ENCODE data around the gene CHD1L. TPM values are rescaled to one million over a fixed set of nuclear protein-coding genes. Genes with fewer than 3 reads are reported as not detected.

The CHD1L gene
- total and polyA plus RNA-seq, 2 of the 4 experiments (the other 2 are of a cell fraction) = 31.2 to 47.5 TPM

- H2AK9ac ChIP-seq (replicated peaks; ENCODE audit: low read depth, low read length, poor library complexity) = no peak overlapping the region
- H2AK5ac ChIP-seq (ENCODE audit: low read depth, low read length) = no peak overlapping the region
- H2BK5ac ChIP-seq (ENCODE audit: low read depth, low read length, poor library complexity, severe bottlenecking) = no peak overlapping the region
- H3K18ac ChIP-seq (ENCODE audit: low read depth, low read length) = no peak overlapping the region
- no peak overlapping the region for H3K23ac ChIP-seq (ENCODE audit: low read depth, low read length)
- no peak overlapping the region for H3K4ac ChIP-seq (ENCODE audit: low read depth, low read length)
- TF ChIP-seq RCOR1 (IDR thresholded peaks at IDR 0.05; ENCODE audit: insufficient replicate concordance, low read length) (no peak), SMC3 (IDR thresholded peaks at IDR 0.05; ENCODE audit: low read depth, low read length) (no peak), BHLHE40 (IDR thresholded peaks at IDR 0.05; ENCODE audit: low read depth, low read length) (no peak), CHD1 (IDR thresholded peaks at IDR 0.05; ENCODE audit: low read depth, low read length) (no peak), ELK1 (IDR thresholded peaks at IDR 0.05; ENCODE audit: borderline replicate concordance, low read depth, low read length) (no peak), MAFK (IDR thresholded peaks at IDR 0.05; ENCODE audit: low read depth, low read length) (no peak), FOS (IDR thresholded peaks at IDR 0.05; ENCODE audit: low read depth, low read length) (no peak), CTCF (conservative IDR thresholded peaks at IDR 0.05; ENCODE audit: low read depth, low read length) (no peak), CEBPB (IDR thresholded peaks at IDR 0.05; ENCODE audit: low read depth, low read length) (no peak), MAZ (IDR thresholded peaks at IDR 0.05; ENCODE audit: borderline replicate concordance, low read depth, low read length) (no peak), POLR2A (IDR thresholded peaks at IDR 0.05; ENCODE audit: low read depth, low read length) (no peak), MXI1 (IDR thresholded peaks at IDR 0.05; ENCODE audit: borderline replicate concordance, low read depth, low read length) (no peak), NFE2L2 (IDR thresholded peaks at IDR 0.05; ENCODE audit: low read depth, low read length) (no peak)
- H3K9me3 ChIP-seq (ENCODE audit: control insufficient read depth, insufficient read depth, low read length) = no peaks in the 10 kb centered on the region
- intact Hi-C loops (cut with micrococcal nuclease) = no loop called here
- H3K56ac ChIP-seq (ENCODE audit: extremely low read depth, insufficient read depth, low read length) = no peak overlapping the region
- no peak overlapping the region for H3K14ac ChIP-seq (replicated peaks; ENCODE audit: low read depth, low read length)
- H3K36me3 ChIP-seq (ENCODE audit: control insufficient read depth, insufficient read depth, low read length) = no peaks in the 10 kb centered on the region
- H2BK15ac ChIP-seq (ENCODE audit: low read depth, low read length) = no peak overlapping the region
- in situ Hi-C loops (cut with MboI; ENCODE audit: low sequenced_read_pairs) = no loop called here
- no peak for ATAC-seq (ENCODE audit: low read depth)
- ChIA-PET POLR2A (ENCODE audit: unreplicated experiment) (no interaction called here), CTCF (interaction anchor here (0.6 kb wide), 1 partner anchor 52 kb away, joined by 3 read pairs; no protein-coding TSS in a partner anchor)
- no peak overlapping the region for H4K5ac ChIP-seq (ENCODE audit: low read depth, low read length)
- H3K9ac ChIP-seq (ENCODE audit: low read depth, low read length) = no peak overlapping the region
- H3K4me3 ChIP-seq (ENCODE audit: insufficient read depth, low read depth, low read length) = no peak overlapping the region
- no peaks in the 10 kb centered on the region; the same call in 1 of the 2 replicates for H3K9me1 ChIP-seq (ENCODE audit: insufficient read depth, low read length)
- H2AFZ ChIP-seq (replicated peaks; ENCODE audit: low read length, poor library complexity) = no peak overlapping the region
- no peak overlapping the region for H3K27ac ChIP-seq (ENCODE audit: insufficient read depth, low read length)
- H4K8ac ChIP-seq (ENCODE audit: low read depth in 2 of 2, low read length in 2 of 2) = no peak overlapping the region
- H3K27me3 ChIP-seq (ENCODE audit: control insufficient read depth, insufficient read depth, low read length) = no peaks in the 10 kb centered on the region
- 100% methylated on average over 1 of the region's 7 CpGs; no CpG with 5 or more reads in 1 of the 2 experiments for WGBS, 2 experiments (ENCODE audit: extremely low coverage in 2 of 2, insufficient read length in 1 of 2)
- H3K4me2 ChIP-seq (ENCODE audit: low read depth, low read length) = no peak overlapping the region
- H3K4me1 ChIP-seq (ENCODE audit: control insufficient read depth, insufficient read depth, low read length) = no peaks in the 10 kb centered on the region
- no peaks in the 10 kb centered on the region for H4K20me1 ChIP-seq (ENCODE audit: insufficient read depth, low read length)
- no peak for DNase-seq
- BruUV-seq (replicated peaks) = no TSS peak
- H2BK20ac ChIP-seq (ENCODE audit: low read depth, low read length) = no peak overlapping the region
- no peaks in the 10 kb centered on the region for H3K79me1 ChIP-seq (ENCODE audit: low read depth in 1 of 2, low read length in 2 of 2)
- dilution Hi-C loops (cut with HindIII; ENCODE audit: low sequenced_read_pairs, unreplicated experiment) = no loop called here
- no peak overlapping the region for H2BK120ac ChIP-seq (ENCODE audit: low read depth, low read length)
- H4K91ac ChIP-seq (ENCODE audit: insufficient read depth, low read depth, low read length) = no peak overlapping the region
Measured at GRCh38 chr1:147208619-147209018, 33.9 kb upstream of the CHD1L start.

Data from IMR-90 (cell line).